NCI-H2029 treated with DMSO at 0.1 percent for 48 hours (cell line): ENCODE results near the gene RTP2.
A peak's percentile ranks its signal among the peaks of the same experiment; 100 is the strongest.
"Not testable (repeated sequence)": the region's sequence is repeated elsewhere in the genome, so short reads cannot be mapped to it uniquely, and the experiment has no call there.

Source experiments
- DNase-seq: peaks from one replicate; lab custom pipeline; 2025; lab: John Stamatoyannopoulos, UW

The RTP2 gene

DNA sequence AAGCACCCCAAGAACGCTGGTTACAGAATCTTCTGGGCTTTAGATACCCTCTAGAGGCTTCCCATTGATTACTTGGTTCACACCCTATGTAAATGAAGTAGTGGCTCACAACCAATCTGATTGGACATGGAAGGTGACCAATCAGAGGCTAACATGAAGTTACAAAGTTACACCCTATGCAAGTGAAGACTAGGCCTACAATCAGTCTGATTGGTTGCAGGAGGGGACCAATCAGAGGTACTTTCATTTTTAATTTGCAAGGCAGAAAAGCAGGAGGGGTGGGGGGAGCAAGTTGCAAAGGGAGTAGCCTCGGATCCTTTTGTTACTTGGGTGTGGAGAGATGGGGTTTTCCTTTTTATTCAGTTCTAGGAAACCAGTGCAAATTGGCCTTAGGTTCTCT, 11.1 kb upstream of the RTP2 start:
- no peak for DNase-seq

DNA sequence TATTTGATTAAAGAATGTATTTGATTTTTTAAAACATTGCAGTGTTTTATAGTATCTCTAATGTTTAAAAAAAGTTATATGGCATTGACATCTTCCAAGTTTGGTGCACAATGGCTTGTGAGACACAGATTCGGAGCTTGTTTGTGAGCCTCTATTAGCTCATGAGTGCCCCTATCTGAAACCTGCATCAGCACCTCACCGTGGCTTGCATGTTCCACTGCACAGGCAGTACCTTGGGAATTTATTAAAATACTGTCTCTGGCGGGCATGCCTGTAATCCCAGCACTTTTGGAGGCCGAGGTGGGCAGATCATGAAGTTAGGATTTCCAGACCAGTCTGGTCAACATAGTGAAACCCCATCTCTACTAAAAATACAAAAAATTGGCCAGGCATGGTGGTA, 6.8 kb upstream of the RTP2 start:
- no peak for DNase-seq

DNA sequence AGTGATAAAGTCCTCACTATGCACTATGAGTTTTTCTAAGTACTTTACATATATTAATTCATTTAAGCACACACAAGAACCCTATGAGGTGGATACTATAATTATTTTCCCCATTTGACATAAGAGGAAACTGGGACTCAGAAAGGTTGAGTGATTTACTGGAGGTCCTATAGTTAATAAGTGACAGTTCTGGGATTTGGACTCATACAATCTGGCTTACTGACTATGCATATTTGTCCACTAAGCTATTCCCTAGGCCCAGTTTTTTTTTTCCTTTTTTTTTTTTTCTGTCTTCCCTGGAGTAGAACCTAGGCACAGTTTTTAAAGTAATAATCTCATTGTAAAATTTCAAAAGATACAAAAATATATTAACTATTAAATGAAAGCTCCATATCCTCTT, 6.3 kb upstream of the RTP2 start:
- DNase-seq, result no peak

DNA sequence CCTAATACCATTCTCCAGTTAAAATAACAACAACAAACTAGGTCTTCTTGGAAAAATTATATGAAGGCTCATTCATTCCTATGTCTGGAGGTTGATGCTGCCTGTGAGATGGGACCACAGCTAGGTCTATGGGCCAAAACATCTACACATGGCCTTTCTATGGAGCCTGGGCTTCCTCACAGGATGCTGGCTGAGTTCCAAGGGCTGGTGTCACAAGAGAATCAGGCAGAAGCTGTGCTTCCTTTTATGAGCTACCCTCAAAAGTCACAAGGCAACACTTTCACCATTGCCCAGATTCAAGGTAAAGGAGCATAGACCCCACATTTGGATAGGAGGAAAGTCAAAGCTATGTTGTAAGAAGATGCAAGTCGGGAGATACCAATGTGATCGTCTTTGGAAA, 4.6 kb upstream of the RTP2 start:
- no peak for DNase-seq

DNA sequence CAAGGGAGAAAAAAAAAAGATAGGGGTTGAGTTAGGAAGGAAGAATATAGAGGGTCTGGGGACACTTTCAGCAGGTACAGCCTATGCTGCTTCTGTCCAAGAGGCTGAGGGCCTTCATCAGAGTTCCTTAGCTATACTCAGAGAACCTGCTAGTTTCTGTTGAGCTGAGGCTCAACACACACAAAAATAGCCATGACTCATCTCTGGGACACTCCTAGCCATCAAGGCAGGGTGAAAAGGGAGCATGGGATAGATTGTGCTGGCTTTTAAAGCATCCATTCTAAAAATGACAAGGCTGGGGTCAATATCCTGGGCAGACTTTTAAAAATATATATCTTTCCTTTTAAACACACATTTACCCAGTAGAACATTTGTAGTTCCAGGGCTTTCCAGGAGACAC, 2.8 kb upstream of the RTP2 start:
- DNase-seq, result no peak

DNA sequence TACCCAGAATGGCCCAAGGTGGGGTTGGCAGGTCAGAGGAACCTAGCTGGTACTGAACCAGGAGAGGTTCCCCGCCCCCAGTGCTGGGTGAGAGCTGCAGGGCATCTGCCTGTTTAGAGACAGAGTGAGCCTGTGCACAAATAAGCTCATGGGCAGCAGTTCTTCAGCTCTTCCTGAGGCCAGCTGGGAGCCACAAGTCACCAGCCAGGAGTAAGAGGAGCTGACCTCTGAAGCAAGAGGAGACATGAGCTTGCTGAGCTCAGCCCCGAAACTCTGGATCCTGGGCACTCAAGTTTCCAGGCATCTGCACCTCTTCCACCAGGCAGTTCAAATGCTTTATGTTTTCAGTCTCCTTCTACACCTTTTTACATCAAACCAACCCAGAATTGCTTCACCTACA, 2.1 kb downstream of the RTP2 start:
- no peak for DNase-seq

DNA sequence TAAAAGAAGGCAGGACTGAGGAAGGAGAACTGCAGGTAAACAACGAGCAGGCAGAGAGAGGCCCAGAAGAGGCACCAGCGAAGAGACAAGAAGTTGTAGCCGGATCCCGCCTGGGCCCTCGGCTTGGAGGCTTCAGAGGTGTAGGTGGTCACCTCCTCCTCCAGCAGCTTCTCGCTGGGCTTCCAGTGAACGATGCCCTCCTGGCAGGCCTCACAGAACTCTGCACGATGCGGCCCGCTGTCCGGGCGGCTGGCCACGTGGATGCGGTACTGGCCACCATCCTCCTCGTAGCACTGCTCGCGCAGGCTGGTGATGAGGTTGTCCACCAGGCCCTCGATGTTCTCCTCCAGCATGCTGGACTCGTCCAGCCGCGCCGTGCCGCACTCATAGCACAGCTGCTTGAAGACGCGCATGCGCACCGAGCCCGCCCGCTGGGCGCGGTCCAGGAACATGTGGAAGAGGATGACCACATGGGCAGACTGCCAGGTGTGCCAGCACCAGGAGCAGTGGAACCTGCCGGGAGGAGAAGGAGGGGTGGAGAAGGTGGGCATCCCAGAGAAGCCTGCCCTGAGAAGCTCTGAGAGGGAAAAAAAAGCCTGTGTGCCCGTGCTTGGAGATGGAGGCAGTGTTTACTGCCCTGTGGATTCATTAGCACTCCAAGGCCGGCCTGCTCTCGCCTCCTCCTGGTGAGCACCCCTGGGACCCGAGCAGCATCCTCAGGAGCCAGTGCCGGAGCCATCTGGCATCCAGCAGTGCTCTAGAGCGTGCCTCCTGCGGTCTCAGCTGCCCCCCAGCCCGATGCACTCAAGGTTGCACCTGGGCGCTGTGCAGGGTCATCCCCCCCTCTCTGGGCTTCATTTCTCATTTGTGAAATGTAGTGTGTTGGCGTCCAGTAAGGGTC, 3.6 kb downstream of the RTP2 start:
- DNase-seq, result no peak

DNA sequence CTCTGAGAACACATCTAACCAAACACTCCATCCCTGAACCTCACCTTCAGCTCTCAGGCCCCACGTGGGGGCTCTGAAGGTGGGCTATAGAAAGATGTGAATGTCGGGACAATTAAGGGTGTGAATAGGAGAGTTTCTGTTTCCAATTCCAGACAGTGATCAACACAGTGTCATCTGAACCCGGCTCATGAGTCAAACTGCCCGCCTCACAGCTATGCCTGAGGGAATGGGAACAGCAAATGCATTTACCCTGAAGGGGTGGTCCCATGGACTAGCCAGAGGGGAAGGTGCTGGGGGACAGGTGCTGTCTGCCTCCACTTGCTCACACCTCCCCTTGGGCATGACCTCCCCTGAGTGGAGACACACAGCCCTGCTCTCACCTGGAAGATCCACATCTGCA, 6.3 kb downstream of the RTP2 start:
- no peak for DNase-seq

DNA sequence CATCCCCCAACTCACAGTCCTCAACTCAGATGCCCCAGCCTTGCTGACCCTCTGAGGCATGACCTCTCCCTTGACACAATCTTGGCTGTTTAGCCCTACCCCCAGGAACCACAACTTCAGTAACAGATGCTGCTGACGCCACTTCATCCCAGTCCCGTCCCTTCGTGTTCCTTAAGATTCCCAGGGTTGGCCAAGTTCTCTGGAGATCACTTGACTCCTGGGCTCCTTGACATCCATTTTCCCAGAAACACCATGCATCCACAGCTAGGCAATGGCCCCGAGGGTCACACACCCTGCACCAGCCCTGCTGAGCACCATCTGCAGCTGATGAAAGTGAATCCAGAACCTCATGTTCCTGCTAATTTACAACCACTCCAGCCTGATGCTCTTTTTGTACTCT, 6.9 kb downstream of the RTP2 start:
- DNase-seq, result no peak

DNA sequence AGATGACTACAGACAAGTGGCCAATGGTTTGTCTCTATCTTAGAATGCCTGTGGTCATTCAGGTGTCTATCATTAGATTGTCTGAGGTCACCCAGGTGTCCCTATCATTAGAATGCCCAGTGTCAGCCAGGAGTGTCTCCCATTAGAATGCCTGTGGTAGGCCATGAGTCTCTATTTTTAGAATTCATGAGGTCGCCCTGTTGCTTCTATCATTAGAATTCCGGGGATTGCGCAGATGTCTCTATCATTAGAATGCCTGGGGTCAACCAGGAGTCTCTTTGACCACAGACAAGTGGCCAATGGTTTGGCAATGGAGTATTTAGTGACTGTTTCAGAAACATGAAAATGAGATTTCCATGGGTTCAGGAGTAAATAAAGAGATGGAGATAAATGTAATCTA, 7.6 kb downstream of the RTP2 start:
- no peak for DNase-seq

DNA sequence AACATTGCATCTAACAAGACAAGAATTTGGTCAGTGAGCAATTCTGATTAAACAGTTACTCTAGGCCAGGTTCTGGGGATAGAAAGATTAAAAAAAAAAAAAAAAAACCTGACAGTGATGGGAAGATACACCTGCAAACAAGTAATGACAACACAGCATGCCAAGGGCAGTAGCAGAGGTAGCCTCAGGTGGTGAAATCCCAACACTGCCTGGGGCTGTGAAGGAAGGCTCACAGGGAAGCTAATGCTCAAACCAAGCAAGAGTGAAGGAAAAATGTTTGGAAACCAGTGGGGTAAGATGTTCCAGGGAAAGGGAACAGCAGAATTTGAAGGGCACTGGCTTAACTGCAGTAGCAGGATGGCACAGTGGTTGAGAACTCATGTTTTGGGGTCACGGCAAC, 8.9 kb downstream of the RTP2 start:
- no peak for DNase-seq

DNA sequence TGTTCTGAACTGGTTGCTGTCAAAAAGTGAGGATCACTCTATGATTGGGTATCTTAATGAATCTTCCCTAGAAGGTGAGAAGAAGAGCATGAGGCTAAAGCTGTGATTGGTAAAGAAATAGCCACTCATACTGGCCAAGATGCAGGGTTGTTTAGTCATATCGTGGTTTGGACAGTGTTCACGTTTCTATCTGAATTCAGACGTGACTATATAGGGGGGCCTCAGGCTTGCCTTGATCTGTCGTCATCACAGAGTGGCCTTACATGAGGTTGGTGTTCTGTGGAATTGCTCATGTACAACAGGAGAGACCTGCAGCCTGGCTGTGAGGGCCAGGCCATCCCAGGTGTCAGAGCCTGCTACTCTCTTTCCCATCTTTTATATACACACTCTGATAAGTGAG, 12.4 kb downstream of the RTP2 start:
- no peak for DNase-seq

DNA sequence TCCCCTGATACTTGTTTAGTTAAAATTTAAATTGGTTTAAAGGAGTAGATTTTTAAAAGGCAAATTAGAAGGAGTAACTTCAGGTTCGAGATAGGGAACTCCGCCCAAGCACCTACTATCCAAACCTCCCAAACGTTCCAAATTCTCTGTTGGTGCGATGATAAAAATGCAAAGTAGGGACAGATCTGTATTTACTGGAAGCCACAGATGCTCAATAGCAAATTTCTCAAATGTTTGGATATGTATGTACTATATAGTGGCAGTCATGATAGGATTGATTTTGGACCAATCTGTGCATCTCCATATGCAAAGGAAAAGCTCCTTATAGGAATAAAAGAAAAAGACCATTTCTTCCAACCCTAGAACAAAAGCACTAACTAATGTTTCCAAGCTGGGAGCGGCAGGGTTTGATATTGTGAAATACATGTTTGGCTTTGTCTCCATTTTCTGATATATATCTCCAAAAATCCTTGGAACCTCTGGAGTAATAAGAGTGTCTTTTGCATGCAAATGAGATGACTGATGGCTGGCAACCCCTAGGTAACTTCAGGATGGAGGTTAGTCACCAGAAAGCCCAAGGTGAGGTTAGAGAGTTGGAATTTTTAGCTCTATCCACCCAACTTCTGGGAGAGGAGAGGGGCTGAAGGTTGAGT, 15.6 kb downstream of the RTP2 start:
- DNase-seq, result no peak

DNA sequence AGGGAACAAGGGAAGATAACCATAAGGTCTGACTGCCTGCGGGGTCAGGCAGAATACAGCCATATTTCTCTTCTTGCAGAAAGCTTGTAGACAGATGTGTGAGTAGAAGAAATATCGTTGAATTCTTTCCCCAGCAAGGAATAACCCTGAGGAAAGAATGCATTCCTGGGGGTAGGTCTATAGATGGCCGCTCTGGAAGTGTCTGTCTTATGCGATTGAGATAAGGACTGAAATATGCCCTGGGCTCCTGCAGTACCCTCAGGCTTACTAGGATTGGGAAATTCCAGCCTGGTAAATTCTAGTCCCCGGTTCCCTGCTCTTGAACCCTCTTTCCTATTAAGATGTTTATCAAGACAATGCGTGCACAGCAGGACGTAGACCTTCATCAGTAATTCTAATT, 16.4 kb downstream of the RTP2 start:
- no peak for DNase-seq

DNA sequence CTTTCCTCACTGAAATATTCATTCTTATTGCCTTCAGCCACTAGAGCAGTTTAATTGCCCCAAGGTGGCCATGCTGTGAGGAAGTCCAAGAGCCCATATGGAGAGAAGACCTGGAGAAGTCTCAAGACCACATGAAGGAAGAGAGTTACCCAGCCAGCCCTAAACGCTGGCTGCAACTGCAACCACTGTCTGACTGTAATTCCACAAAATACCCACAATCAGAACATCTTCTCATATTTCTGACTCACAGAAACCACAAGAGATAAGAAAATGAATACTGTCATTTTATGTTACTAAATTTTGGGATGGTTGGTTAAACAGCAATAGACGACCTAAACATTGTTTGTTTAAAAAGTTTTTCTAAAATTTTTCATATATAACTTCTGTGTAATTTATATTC, 17.5 kb downstream of the RTP2 start:
- no peak for DNase-seq

DNA sequence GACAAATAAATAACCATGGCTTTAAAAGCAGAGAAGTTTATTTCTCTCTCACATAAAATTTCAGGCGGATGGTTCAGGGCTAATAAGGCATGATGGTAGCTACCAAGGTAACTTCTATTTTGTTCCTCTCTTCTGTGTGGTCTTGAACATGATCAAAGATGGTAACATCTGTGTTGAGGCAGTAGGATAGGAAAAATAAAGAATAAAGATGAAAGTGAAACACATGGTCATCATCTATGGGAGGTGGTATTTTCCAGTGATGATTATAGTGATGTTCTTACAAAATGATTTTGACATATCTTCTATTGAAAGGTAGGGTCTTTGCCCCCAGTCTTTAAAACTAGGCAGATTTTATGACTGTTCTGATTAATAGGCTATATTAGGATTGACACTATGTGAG, 17.9 kb downstream of the RTP2 start:
- no peak for DNase-seq

DNA sequence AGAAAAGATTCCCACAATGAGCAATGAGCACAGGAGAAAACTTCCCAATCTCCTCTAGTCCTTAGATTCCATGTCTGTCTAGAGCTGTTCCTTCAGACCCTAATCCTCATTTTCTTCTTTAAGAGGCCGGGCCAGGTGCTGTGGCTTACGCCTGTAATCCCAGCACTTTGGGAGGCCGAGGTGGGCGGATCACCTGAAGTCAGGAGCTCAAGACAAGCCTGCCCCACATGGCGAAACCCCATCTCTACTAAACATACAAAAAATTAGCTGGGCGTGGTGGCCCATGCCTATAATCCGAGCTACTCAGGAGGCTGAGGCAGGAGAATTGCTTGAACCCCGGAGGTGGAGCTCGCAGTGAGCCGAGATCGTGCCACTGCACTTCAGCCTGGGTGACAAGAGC, 20.6 kb downstream of the RTP2 start:
- not testable (repeated sequence) for DNase-seq

DNA sequence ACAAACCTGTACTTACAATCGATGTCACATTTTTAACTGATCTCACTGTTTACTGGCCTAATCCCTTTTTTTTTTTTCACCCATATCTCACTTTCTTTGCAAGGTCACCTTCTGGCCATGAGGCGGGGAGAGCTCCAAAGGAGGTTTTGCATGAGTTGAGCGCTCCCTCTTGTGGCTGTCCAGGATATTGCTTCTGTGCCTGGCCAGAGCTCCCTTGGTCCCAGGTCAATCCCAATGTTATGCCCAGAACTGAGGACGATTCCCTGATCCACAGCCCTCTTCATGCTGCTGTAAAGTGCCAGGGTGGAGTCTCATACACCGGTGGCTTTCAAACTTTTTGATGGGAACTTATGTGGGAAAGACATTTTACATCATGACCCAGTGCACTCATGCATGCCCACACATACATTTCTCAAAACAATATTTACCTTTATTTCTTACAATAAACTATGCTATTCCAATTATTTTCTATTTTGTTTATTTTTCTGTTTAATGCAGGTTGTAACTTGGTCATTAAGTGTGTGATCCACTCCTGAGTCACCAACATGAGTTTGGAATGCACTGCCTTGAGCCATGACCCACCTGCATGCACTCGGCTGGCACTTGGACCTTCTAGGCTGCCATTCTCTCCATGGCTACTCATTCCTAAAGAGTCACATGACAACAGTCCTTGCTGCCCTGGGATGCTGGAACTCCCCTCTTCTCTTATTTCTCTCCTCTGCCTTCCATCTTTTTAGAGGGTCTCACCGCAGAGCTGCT, 22.5 kb downstream of the RTP2 start:
- DNase-seq, result peak; percentile 45

DNA sequence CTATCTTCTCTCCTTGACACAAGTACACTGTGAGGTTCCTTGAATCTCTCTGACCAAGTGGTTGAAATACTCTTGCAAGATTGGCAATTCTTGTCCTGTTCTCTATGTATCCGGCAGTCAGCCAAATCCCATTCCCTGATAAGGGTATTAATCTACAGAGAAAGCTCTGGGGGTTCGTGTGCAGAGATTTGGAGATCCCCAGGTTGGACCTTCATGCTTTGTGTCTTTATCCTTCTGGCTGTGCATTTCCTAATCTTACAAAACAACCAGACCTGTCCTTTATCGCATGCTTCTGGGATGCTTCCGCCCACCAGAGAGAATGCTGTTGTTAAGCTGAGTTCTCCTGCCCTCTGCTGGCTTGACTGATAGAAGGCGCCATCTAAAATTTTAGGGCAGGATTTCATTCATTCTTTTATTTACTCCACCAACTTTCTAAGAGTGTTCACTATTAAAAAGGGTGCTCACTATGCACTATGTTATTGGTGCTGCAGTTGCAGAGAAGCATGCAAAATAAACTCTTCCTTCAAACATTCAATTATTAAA, 23.6 kb downstream of the RTP2 start:
- no peak for DNase-seq

DNA sequence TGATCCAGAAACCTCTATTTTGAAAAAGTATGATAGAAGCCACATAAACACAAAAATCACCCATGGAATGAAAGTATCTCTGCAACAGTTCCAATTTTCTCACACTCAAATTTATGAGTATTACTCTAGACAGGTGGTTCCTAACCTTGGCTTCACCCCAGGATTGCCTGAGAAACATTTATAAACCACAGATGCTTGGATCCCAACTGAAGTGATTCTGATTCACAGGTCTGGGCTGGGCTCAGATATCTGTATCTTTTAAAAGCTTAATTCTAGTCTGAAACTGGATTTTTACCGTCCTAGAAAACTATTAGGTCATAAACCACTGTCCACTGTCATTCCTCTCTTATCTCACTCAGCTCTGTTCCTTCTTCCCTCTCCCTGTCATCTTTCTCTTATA, 24.8 kb downstream of the RTP2 start:
- no peak for DNase-seq

DNA sequence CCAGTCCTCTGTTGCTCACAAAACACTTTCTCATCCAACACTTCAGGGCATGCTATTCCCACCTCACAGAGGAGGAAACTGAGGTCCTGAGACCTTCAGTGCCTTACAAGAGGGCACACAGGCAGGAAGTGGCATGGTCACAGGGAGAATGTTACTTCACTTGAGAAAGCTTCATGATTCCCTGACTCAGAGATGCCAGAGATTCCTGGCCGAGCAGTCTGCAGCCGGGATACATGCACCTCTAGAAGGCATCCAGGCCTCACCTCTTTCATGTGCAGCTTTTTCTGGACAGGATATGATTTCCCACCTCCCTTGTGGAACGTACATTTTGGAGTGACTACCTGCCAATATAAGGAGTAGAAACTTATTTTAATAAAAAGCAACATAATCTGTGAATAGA, 29.3 kb downstream of the RTP2 start:
- DNase-seq, result no peak

DNA sequence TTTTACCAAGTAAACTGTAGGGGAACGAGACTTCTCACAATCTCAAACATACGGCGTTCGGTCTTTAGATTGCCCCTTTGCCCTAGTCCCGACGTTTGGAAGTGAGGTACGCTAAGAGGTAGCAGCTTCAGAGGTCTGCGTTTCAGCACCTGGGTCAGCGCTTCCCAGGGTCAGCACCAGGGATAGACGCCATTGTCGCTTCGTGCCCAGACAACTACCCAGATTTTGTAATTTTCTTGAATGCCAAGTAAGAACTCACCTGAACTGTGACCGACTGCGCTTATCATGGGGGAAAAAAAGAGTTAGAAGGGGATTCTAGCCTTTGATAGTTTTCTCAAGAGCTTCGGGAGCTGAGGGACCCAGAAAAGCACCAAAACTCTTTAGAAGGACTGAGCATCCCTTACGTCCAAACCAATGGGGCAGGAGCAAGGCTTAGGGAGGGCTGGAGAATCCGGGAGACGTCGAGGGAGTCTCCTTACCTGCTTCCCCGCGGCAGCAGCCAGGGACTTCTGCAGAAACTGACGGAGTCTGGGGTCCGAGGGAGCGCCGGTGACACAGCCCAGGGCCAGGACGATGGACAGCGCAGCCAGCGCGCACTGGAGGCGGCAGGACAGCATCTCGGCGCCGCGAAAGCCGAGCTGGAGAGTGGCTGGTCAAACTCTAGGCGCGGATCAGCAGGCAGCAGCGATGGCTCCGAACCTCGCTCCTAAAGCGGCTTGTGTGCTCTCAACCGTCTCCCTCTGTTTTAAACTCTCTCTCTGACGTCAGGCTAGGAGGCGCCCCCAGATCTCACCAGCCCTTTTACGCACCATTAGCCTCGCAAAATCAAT, 32.5 kb downstream of the RTP2 start, which contains the start of gene SST:
Gene SST (minus strand): TSS at position 720 of the 830 bp plus-strand sequence. CDS start 103 bp downstream, at position 617.
- DNase-seq, result no peak
